ENCODE measurements around the gene NENF.

DNA sequence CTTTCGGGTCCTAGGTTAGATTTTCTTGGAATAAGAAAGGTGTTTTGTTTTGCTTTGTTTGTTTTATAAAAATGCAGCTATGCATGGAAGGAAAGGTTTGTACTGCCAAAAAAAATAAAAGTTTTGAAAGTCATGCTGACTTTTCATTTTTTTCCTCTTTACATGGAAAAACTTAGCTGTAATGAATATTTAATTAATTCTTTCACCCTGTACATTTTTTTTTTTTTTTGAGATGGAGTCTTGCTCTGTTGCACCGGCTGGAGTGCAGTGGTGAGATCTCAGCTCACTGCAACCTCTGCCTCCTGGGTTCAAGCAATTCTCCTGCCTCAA is 48.7 kb downstream of the NENF start:
- TF ChIP-seq, protein P1, sequence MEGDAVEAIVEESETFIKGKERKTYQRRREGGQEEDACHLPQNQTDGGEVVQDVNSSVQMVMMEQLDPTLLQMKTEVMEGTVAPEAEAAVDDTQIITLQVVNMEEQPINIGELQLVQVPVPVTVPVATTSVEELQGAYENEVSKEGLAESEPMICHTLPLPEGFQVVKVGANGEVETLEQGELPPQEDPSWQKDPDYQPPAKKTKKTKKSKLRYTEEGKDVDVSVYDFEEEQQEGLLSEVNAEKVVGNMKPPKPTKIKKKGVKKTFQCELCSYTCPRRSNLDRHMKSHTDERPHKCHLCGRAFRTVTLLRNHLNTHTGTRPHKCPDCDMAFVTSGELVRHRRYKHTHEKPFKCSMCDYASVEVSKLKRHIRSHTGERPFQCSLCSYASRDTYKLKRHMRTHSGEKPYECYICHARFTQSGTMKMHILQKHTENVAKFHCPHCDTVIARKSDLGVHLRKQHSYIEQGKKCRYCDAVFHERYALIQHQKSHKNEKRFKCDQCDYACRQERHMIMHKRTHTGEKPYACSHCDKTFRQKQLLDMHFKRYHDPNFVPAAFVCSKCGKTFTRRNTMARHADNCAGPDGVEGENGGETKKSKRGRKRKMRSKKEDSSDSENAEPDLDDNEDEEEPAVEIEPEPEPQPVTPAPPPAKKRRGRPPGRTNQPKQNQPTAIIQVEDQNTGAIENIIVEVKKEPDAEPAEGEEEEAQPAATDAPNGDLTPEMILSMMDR (IDR thresholded peaks at IDR 0.05): no peak
- TF ChIP-seq EP300 (IDR thresholded peaks at IDR 0.05) (no peak), POLR2A (IDR thresholded peaks at IDR 0.05; ENCODE audit: low read depth) (no peak), POLR2AphosphoS5 (IDR thresholded peaks at IDR 0.05) (no peak)
